Measurements from ENCODE around the gene THUMPD2. TPM values are rescaled to one million over a fixed set of nuclear protein-coding genes. Genes with fewer than 3 reads are reported as not detected.

The THUMPD2 gene
- total RNA-seq, 2 donors from 2014 or later = 8.0 to 8.3 TPM

- no peaks in the 10 kb centered on the region for H3K4me1 ChIP-seq
- no peak overlapping the region for H3K9ac ChIP-seq (ENCODE audit: low read depth in 2 of 2, low read length in 2 of 2)
- intact Hi-C loops (cut with DNase I) = no loop called here
- no peak for DNase-seq
- no peaks in the 10 kb centered on the region for H3K36me3 ChIP-seq
- H3K27ac ChIP-seq = no peak overlapping the region
- no peaks in the 10 kb centered on the region for H3K27me3 ChIP-seq
- H3K4me3 ChIP-seq = no peak overlapping the region
- no peaks in the 10 kb centered on the region for H3K9me3 ChIP-seq
- no peak for TF ChIP-seq CTCF (IDR thresholded peaks at IDR 0.05)
Observed at GRCh38 chr2:39720970-39721369, 58.1 kb downstream of the THUMPD2 start.

DNA sequence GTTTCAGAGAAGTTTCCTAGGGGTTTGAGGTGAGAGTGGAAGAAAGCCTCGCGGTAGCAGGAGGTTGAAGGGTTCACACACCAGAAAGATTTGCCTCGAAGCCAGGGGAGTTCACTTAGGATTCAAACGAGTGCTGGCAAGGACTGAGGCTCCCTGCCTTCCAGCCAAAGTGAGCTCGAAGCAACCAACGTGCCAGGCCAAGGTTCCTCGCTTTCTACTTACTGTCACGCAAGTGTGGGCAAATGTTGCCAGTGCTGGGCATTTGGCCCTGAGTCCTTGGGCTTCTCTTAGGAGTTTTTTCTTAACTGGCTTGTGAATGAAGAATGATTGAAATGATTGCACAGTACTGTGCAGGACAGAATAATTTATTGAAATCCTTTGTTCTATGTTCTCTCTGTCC lies 59.7 kb downstream of the THUMPD2 start:
- H3K27ac ChIP-seq = no peak overlapping the region
- no peak overlapping the region for H3K9ac ChIP-seq (ENCODE audit: low read depth in 2 of 2, low read length in 2 of 2)
- no peaks in the 10 kb centered on the region for H3K4me1 ChIP-seq
- no peak for TF ChIP-seq CTCF (IDR thresholded peaks at IDR 0.05)
- DNase-seq = no peak
- no peaks in the 10 kb centered on the region for H3K27me3 ChIP-seq
- H3K4me3 ChIP-seq = no peak overlapping the region
- intact Hi-C loops (cut with DNase I) = no loop called here
- H3K9me3 ChIP-seq = no peaks in the 10 kb centered on the region
- no peaks in the 10 kb centered on the region for H3K36me3 ChIP-seq

- no peak for DNase-seq
- Histone ChIP-seq H3K36me3 (no peaks in the 10 kb centered on the region), H3K27me3 (no peaks in the 10 kb centered on the region), H3K4me3 (no peak overlapping the region), H3K27ac (no peak overlapping the region), H3K9ac (ENCODE audit: low read depth in 2 of 2, low read length in 2 of 2) (no peak overlapping the region), H3K9me3 (no peaks in the 10 kb centered on the region), H3K4me1 (no peaks in the 10 kb centered on the region)
- TF ChIP-seq CTCF (IDR thresholded peaks at IDR 0.05) = no peak
- intact Hi-C loops (cut with DNase I) = no loop called here
Observed at GRCh38 chr2:39718483-39718882, 60.6 kb downstream of the THUMPD2 start.

DNA sequence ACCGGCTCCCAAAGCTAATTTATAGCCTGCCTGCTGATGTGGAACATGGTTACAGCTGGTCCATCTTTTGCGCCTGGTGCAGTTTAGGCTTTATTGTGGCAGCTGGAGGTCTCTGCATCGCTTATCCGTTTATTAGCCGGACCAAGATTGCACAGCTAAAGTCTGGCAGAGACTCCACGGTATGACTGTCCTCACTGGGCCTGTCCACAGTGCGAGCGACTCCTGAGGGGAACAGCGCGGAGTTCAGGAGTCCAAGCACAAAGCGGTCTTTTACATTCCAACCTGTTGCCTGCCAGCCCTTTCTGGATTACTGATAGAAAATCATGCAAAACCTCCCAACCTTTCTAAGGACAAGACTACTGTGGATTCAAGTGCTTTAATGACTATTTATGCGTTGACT lies 62.0 kb downstream of the THUMPD2 start:
- Histone ChIP-seq H3K27me3 (no peaks in the 10 kb centered on the region), H3K9me3 (no peaks in the 10 kb centered on the region), H3K9ac (ENCODE audit: low read depth in 2 of 2, low read length in 2 of 2) (no peak overlapping the region), H3K4me1 (no peaks in the 10 kb centered on the region), H3K36me3 (no peaks in the 10 kb centered on the region), H3K27ac (no peak overlapping the region), H3K4me3 (no peak overlapping the region)
- TF ChIP-seq CTCF (IDR thresholded peaks at IDR 0.05) = no peak
- no peak for DNase-seq
- intact Hi-C loops (cut with DNase I) = no loop called here

- intact Hi-C loops (cut with DNase I) = no loop called here
- H3K9me3 ChIP-seq = no peaks in the 10 kb centered on the region
- H3K27me3 ChIP-seq = no peaks in the 10 kb centered on the region
- no peaks in the 10 kb centered on the region for H3K36me3 ChIP-seq
- DNase-seq = no peak
- no peak overlapping the region for H3K9ac ChIP-seq (ENCODE audit: low read depth in 2 of 2, low read length in 2 of 2)
- H3K4me1 ChIP-seq = no peaks in the 10 kb centered on the region
- H3K4me3 ChIP-seq = no peak overlapping the region
- no peak overlapping the region for H3K27ac ChIP-seq
- TF ChIP-seq CTCF (IDR thresholded peaks at IDR 0.05) = no peak
Observed at GRCh38 chr2:39715822-39716221, 63.2 kb downstream of the THUMPD2 start.

GRCh38 chr2:39715095-39715494 lies 64.0 kb downstream of the THUMPD2 start:
- no peaks in the 10 kb centered on the region for H3K27me3 ChIP-seq
- H3K27ac ChIP-seq = no peak overlapping the region
- no peak for DNase-seq
- H3K9ac ChIP-seq (ENCODE audit: low read depth in 2 of 2, low read length in 2 of 2) = no peak overlapping the region
- no peaks in the 10 kb centered on the region for H3K36me3 ChIP-seq
- no peak overlapping the region for H3K4me3 ChIP-seq
- no peaks in the 10 kb centered on the region for H3K4me1 ChIP-seq
- intact Hi-C loops (cut with DNase I) = no loop called here
- no peaks in the 10 kb centered on the region for H3K9me3 ChIP-seq
- TF ChIP-seq CTCF (IDR thresholded peaks at IDR 0.05) = no peak

All from colonic mucosa (tissue), 4 donors.